Activated T-cell treated with anti-CD3 and anti-CD28 coated beads for 48 hours (primary cell): Measurements from ENCODE around the gene FAF1.

Source experiments
- DNase-seq: peaks from one replicate; pipeline ENCODE4 v3.0.0-alpha.2; 2020; ENCODE audit warnings: low read depth

FAF1 gene

GRCh38 chr1:50700621-50701020 is 259.4 kb downstream of the FAF1 start:
- DNase-seq: no peak

GRCh38 chr1:50700214-50700613 is 259.9 kb downstream of the FAF1 start:
- DNase-seq: no peak

- DNase-seq: no peak
Observed at GRCh38 chr1:50699795-50700194, 260.3 kb downstream of the FAF1 start.

- DNase-seq: no peak
Observed at GRCh38 chr1:50697440-50698421, 262.3 kb downstream of the FAF1 start.

GRCh38 chr1:50693829-50694228 is 266.2 kb downstream of the FAF1 start:
- no peak for DNase-seq

GRCh38 chr1:50684185-50684584 is 275.9 kb downstream of the FAF1 start:
- no peak for DNase-seq

GRCh38 chr1:50681931-50682330 is 278.1 kb downstream of the FAF1 start:
- DNase-seq: no peak

- DNase-seq: no peak
Observed at GRCh38 chr1:50667710-50668356, 292.2 kb downstream of the FAF1 start.

GRCh38 chr1:50667272-50667671 is 292.8 kb downstream of the FAF1 start:
- no peak for DNase-seq

GRCh38 chr1:50666849-50667248 is 293.2 kb downstream of the FAF1 start:
- DNase-seq: no peak

GRCh38 chr1:50665413-50665812 is 294.7 kb downstream of the FAF1 start:
- no peak for DNase-seq

GRCh38 chr1:50661626-50662025 is 298.4 kb downstream of the FAF1 start:
- DNase-seq: no peak

- no peak for DNase-seq
Observed at GRCh38 chr1:50659107-50659662, 300.9 kb downstream of the FAF1 start.

GRCh38 chr1:50658459-50659076 is 301.5 kb downstream of the FAF1 start:
- DNase-seq: no peak

GRCh38 chr1:50656931-50657330 is 303.1 kb downstream of the FAF1 start:
- DNase-seq: no peak

GRCh38 chr1:50651476-50652263 is 308.4 kb downstream of the FAF1 start:
- no peak for DNase-seq

GRCh38 chr1:50646526-50646925 is 313.5 kb downstream of the FAF1 start:
- DNase-seq: no peak

GRCh38 chr1:50645139-50645538 is 314.9 kb downstream of the FAF1 start:
- no peak for DNase-seq

- DNase-seq: no peak
Observed at GRCh38 chr1:50644447-50645105, 315.5 kb downstream of the FAF1 start.

GRCh38 chr1:50637460-50637859 is 322.6 kb downstream of the FAF1 start:
- no peak for DNase-seq

- DNase-seq: no peak
Observed at GRCh38 chr1:50634251-50634650, 325.8 kb downstream of the FAF1 start.
